T-helper 17 cell (primary cell): ENCODE results near the gene IFNA17. TPM values are rescaled to one million over a fixed set of nuclear protein-coding genes. Genes with fewer than 3 reads are reported as not detected.
"Not testable (repeated sequence)": the region's sequence is repeated elsewhere in the genome, so short reads cannot be mapped to it uniquely, and the experiment has no call there.

Experiments
- ATAC-seq: fragments of 150-1000 bp; cut with Tn5 transposase; 2 replicates; pipeline ENCODE4 v1.10.0; 2021; ENCODE audit warnings: mild to moderate bottlenecking, moderate library complexity
- DNase-seq, 3 donors: peaks; one replicate each; pipeline versions ENCODE4 v3.0.0 to v3.0.0-alpha.2; 2020 to 2021
- H3K9me3 ChIP-seq: one replicate; pipeline ENCODE4 v1.7.0; 2013; ENCODE audit warnings: low read length, mild to moderate bottlenecking; ENCODE audit not compliant: control insufficient read depth, poor library complexity, severe bottlenecking
- H3K27ac Mint-ChIP-seq: one replicate; pipeline ENCODE4 v1.8.0; 2022; ENCODE audit warnings: mild to moderate bottlenecking, moderate library complexity, mixed read lengths
- H3K27me3 Mint-ChIP-seq: one replicate; pipeline ENCODE4 v1.8.0; 2022; ENCODE audit warnings: mixed read lengths
- H3K36me3 Mint-ChIP-seq: one replicate; pipeline ENCODE4 v1.8.0; 2022; ENCODE audit warnings: low read depth, mixed read lengths
- H3K4me1 Mint-ChIP-seq: one replicate; pipeline ENCODE4 v1.8.0; 2022; ENCODE audit warnings: mild to moderate bottlenecking, mixed read lengths
- H3K4me3 Mint-ChIP-seq: one replicate; pipeline ENCODE4 v1.8.0; 2022; ENCODE audit warnings: mild to moderate bottlenecking, moderate library complexity, mixed read lengths
- total RNA-seq, 4 donors: library from RNA in 2 of 4; stranded (reverse) in 2 of 4; gene quantifications; one replicate each; pipeline ENCODE4 v1.2.3 and lab custom pipeline; 2022 to 2026

IFNA17 gene
- total RNA-seq = not detected
- 0 reads per million in 2 donors for total RNA-seq (lab: John Stamatoyannopoulos, UW)

- Mint-ChIP-seq H3K4me1 (peaks cover 3% of the 10 kb centered on the region), H3K27me3 (peaks cover 30% of the 10 kb centered on the region), H3K27ac (no peak within 1 kb of the TSS), H3K4me3 (no peak within 1 kb of the TSS), H3K36me3 (no peaks in the 10 kb centered on the region)
- no peaks in the 10 kb centered on the region for H3K9me3 ChIP-seq
- DNase-seq (no peak), ATAC-seq (no peak)
Observed at GRCh38 chr9:21228122-21228521, at the start of gene IFNA17. IFNA17 (minus strand) TSS chr9:21228222; CDS start chr9:21228173, 49 bp downstream.

DNA sequence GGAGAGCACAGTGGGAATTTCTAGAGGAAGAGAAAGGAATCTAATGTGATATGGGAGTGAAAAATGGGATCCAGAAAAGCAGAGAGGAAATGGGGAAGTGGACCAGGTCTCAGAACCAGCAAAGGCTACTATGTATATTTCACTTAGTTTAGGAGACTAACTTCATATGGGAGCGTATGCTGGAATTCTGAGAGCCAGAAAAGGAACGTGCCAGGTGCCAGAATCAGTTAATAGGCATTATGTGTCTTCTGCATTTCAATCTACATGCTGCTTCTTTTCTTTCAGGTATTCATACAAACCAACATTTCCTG is 40.3 kb upstream of the IFNA17 start:
- Mint-ChIP-seq H3K27ac (no peak overlapping the region), H3K4me1 (peaks cover 4% of the 10 kb centered on the region), H3K4me3 (no peak overlapping the region), H3K27me3 (peaks cover 26% of the 10 kb centered on the region), H3K36me3 (no peaks in the 10 kb centered on the region)
- DNase-seq (no peak), ATAC-seq (no peak)
- no peaks in the 10 kb centered on the region for H3K9me3 ChIP-seq

DNA sequence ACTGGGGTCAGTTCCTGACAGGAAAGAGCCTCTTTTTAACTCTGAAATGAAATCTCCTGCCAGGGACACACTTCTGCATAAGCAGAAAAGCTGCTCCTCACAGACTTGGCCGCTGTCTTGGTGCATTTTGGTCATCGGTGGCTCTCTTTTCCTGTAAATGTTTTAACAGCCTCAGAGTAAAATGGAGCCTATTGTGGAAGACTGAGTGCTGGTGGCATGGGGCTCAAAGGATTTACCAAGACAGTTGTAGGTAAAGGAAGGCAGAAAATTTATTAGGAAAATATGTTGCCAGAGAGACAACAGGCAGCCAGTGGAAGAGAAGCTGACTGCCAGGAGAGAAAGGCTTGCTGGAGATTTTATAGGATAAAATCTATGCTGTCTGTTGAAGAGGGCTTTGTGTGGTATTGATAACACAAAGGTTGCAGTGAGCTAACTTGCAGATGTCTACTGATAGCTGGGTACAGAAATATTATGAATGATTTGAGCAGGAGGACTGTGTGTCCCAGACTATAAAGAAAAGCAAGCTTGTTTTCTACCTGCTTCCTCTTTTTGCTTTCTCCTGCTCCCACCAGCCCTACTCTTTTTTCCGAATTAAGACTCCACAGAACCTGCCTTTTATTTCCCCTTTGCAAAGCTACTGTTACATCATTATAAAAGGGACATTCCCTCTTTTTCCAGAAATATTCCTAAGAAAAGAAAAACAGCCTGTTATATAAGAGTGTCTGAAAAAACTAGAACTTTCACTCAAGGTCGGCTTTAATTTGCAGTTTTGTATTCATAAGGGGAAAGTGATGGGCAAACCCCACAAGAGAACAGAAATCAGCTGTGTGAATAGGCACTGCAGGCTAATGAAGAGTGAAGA is 39.7 kb upstream of the IFNA17 start:
- H3K9me3 ChIP-seq = no peaks in the 10 kb centered on the region
- no peak overlapping the region for H3K4me3 Mint-ChIP-seq
- ATAC-seq (no peak), DNase-seq (no peak)
- peaks cover 26% of the 10 kb centered on the region for H3K27me3 Mint-ChIP-seq
- H3K36me3 Mint-ChIP-seq = no peaks in the 10 kb centered on the region
- peaks cover 4% of the 10 kb centered on the region for H3K4me1 Mint-ChIP-seq
- H3K27ac Mint-ChIP-seq = no peak overlapping the region

GRCh38 chr9:21266733-21267484 is 38.9 kb upstream of the IFNA17 start:
- H3K4me1 Mint-ChIP-seq = peaks cover 4% of the 10 kb centered on the region
- H3K9me3 ChIP-seq = no peaks in the 10 kb centered on the region
- H3K36me3 Mint-ChIP-seq = no peaks in the 10 kb centered on the region
- DNase-seq (no peak), ATAC-seq (no peak)
- H3K27me3 Mint-ChIP-seq = peaks cover 26% of the 10 kb centered on the region
- H3K27ac Mint-ChIP-seq = no peak overlapping the region
- H3K4me3 Mint-ChIP-seq = no peak overlapping the region

DNA sequence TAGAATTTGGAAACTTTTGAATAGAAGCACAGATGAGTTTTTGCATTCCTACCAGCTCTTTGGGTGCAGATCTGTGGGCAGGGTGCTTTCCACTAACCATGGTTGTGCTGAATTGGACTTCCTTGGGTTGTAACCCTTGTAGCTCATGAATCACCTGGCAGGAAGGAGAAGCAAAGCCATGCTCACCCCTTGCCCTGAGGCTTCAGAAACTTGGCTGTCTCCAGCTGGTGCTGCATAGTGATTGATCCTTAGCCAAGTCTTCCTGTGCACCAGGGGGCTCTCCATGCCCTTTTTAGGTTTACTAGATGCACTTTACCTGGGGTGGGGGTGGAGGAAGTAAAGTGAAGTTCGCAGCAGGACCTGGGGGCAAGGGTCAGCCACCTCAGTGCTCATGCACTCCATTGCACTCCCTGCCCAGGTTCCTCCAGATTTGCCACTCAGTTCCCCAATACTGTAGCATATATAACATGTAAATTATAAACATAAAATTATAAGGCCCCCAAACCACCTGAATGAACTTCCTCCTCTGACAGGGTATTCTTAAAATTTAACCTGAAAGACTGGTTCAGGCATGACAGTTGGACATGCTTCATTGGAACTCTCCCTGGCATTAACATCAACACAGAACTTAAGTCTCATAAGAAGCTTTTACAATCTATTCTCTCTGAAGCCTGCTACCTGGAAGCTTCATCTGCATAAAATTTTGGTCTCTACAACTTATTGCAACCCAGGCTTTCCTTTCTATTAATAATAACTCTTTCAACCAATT is 37.6 kb upstream of the IFNA17 start:
- H3K27ac Mint-ChIP-seq = no peak overlapping the region
- no peak overlapping the region for H3K4me3 Mint-ChIP-seq
- DNase-seq (no peak), ATAC-seq (no peak)
- peaks cover 4% of the 10 kb centered on the region for H3K4me1 Mint-ChIP-seq
- no peaks in the 10 kb centered on the region for H3K9me3 ChIP-seq
- H3K27me3 Mint-ChIP-seq = peaks cover 26% of the 10 kb centered on the region
- no peaks in the 10 kb centered on the region for H3K36me3 Mint-ChIP-seq

DNA sequence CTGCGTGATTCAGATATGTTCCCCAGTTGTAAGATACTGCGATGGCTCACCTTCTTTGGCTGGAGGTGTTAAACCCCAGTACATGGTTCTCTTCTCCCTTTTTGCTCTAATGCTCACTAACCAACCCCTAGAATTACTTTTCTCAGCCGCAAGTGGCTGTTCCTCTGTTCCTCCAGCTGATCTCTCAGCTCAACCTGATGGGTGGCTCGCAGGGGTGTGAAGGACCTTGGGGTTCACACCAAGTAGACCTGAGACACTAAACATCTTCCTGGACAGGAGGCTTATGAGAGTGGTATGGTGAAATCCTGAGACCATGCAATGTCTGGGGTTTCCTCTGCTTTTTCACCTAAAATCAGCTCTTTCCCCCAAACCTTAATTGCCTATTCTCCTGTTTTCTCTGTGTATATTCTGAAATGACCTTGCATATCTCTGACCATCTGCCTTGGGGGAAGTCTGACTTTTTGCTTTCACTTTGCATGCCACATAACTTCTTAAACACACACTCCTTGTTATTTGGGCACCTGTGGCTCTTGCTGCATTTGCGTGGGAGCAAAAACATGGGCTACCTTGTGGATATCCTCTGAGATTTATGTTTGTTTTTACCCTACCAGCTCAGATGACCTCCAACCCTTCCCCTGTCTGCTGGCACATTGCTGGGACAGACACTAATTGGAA is 27.7 kb upstream of the IFNA17 start:
- peaks cover 7% of the 10 kb centered on the region for H3K4me1 Mint-ChIP-seq
- no peaks in the 10 kb centered on the region for H3K36me3 Mint-ChIP-seq
- ATAC-seq = no peak
- H3K27me3 Mint-ChIP-seq = peaks cover 40% of the 10 kb centered on the region
- H3K9me3 ChIP-seq = no peaks in the 10 kb centered on the region
- no peak for DNase-seq
- no peak overlapping the region for H3K4me3 Mint-ChIP-seq
- no peak overlapping the region for H3K27ac Mint-ChIP-seq

- H3K9me3 ChIP-seq = no peaks in the 10 kb centered on the region
- Mint-ChIP-seq H3K4me3 (peak overlapping the region; percentile 80), H3K27ac (peak overlapping the region; percentile 89), H3K4me1 (peaks cover 7% of the 10 kb centered on the region), H3K27me3 (peaks cover 55% of the 10 kb centered on the region), H3K36me3 (no peaks in the 10 kb centered on the region)
- ATAC-seq (peak; percentile 73), DNase-seq (no peak)
Observed at GRCh38 chr9:21252721-21253547, 24.9 kb upstream of the IFNA17 start.

DNA sequence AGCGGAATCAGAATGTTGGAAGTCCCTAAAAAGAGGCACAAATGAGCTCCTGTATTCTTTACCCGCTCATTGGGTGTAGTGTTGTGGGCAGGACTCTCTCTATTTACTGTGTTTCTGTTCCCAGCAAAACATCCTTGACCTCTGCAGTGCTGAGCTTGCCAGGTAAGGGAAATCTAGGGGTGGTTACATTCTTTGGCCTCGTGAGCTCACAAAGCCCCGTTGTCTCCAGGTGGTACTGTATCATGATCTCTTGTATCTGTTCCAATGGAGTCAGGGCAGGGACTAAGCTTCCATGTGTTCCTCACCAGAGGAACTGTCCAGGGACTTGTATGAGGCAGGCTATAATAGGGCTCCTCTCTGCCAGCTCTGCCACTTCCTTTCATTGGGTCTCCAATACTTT is 23.6 kb upstream of the IFNA17 start:
- Mint-ChIP-seq H3K4me1 (peaks cover 7% of the 10 kb centered on the region), H3K27ac (no peak overlapping the region), H3K4me3 (no peak overlapping the region), H3K27me3 (peaks cover 43% of the 10 kb centered on the region), H3K36me3 (no peaks in the 10 kb centered on the region)
- DNase-seq (no peak), ATAC-seq (no peak)
- H3K9me3 ChIP-seq = no peaks in the 10 kb centered on the region

GRCh38 chr9:21251190-21251589 is 23.2 kb upstream of the IFNA17 start:
- Mint-ChIP-seq H3K36me3 (no peaks in the 10 kb centered on the region), H3K4me1 (peaks cover 7% of the 10 kb centered on the region), H3K4me3 (no peak overlapping the region), H3K27me3 (peaks cover 41% of the 10 kb centered on the region), H3K27ac (no peak overlapping the region)
- no peaks in the 10 kb centered on the region for H3K9me3 ChIP-seq
- ATAC-seq (no peak), DNase-seq (no peak)

DNA sequence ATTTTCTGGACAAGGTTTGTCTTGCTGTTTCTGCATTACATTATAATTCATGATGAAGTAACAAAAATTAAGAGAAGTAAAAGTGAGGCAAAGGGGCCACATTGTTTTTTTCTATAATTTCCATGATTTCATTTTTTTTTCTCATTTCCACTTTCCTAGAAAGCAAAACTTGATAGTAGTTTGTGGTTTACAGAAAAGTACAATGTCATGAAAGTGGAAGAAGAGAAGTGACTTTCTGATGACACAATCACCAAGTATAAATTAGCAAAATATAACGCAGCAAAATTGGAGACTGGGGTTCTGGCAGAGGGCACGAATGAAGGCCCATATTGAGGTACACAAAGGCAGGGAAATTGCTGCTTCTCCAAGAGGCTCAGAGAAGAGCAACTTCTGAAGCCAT is 16.8 kb upstream of the IFNA17 start:
- ATAC-seq = no peak
- Mint-ChIP-seq H3K27ac (no peak overlapping the region), H3K36me3 (no peaks in the 10 kb centered on the region), H3K4me1 (no peaks in the 10 kb centered on the region), H3K4me3 (no peak overlapping the region), H3K27me3 (peaks cover 39% of the 10 kb centered on the region)
- no peak for DNase-seq
- H3K9me3 ChIP-seq = no peaks in the 10 kb centered on the region

DNA sequence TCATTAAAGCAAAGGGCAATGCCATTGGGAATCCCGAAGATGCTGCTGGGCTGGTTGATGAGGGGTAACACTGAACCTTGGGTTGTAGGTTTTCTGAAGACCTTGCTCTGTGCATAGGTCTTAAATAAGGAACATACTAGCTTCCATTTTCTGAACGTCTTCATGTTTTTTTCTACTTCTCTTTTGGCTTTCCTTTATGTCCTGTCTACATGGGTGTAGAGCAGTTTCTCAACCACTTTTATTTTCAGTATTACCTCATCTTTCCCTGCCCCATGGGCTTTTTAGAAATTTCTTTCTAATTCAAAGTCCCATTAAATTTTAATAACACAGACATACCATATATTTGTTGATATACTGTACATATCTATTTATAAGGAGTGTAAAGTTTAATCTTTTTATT is 11.9 kb upstream of the IFNA17 start, which contains the start of gene IFNA14:
Gene IFNA14, minus strand, starts transcription at position 95 of the 400 bp plus-strand sequence. Its CDS starts 70 bp downstream, at position 25.
- ATAC-seq = no peak
- no peaks in the 10 kb centered on the region for H3K9me3 ChIP-seq
- Mint-ChIP-seq H3K27ac (no peak within 1 kb of the TSS), H3K36me3 (peaks cover 2% of the 10 kb centered on the region), H3K4me1 (peaks cover 11% of the 10 kb centered on the region), H3K4me3 (no peak within 1 kb of the TSS), H3K27me3 (peaks cover 29% of the 10 kb centered on the region)
- DNase-seq = no peak

DNA sequence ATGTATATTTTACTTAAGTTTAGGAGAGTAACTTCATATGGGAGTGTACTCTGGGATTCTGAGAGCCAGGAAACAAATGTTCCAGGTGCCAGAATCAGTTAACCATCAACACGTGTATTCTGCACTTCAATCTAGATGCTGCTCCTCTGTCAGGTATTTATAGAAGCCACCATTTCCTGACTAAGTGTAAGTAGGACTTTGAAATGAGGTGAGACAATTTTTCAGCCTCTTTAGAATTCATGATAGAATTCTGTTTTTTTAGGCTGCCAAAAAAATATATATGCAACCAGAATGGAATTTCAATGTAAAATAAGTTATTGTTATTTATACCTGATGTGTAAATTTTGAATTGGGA is 8.3 kb upstream of the IFNA17 start:
- H3K4me3 Mint-ChIP-seq = peak overlapping the region; percentile 49
- H3K27ac Mint-ChIP-seq = peak overlapping the region; percentile 84
- H3K36me3 Mint-ChIP-seq, H3K9me3 ChIP-seq, DNase-seq, ATAC-seq: not testable (repeated sequence)
- H3K27me3 Mint-ChIP-seq = peaks cover 15% of the 10 kb centered on the region
- H3K4me1 Mint-ChIP-seq = peaks cover 11% of the 10 kb centered on the region
